NCI-H128 (cell line): ENCODE measurements around the gene DOK1.

Experiments used
- DNase-seq: peaks from one replicate; lab custom pipeline; 2025; ENCODE audit not compliant: unreplicated experiment; lab: John Stamatoyannopoulos, UW

The DOK1 gene

DNA sequence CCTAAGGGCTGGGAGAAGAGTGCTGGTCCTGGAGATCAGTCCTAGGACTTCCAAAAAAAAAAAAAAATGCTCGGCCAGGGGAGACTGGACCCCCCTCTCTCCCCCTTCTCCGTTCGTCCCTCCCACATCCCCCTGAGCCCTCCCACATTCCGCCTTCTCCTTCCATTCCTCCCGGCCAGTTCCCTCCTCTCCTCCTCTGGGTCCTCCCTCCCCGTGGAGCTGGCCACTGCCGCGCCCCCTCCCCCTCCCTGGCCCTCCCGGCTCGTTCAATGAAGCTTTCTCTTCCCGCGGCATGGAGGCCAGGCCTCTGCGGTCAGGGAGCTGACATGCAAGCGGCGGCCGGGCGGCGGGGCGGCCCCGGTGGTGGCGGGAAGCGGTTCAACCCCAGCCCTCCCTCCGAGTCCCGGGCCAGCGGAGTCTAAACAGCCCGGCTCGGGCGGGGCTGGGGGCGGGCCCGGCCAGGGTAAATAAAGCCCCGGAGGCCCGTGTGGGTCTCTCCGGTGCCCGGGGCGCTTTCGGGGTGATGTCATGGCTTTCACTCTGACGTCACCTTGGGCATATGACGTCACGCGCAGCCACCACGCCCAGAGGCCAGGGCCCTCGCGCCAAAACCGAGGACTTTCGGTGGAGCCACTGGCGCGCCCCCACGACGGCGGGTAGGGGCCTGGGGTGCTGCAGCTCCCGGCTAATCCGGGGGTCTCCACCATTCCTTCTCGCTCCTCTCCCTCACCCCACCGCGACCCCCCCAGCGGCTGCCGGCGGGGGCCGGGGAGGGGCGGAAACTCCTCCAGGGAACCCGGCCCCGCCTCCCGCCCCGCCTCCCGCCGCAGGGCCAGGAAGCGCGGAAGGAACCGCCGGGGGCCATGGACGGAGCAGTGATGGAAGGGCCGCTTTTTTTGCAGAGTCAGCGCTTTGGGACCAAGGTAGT, at the start of gene DOK1, which contains the start of gene LOXL3:
Gene DOK1 (plus strand): TSS at position 829 of the 928 bp plus-strand sequence. CDS start 35 bp downstream, at position 864.
Gene LOXL3 (minus strand): TSS at position 51 of the 928 bp plus-strand sequence. CDS start 1,308 bp downstream, outside the sequence.
- DNase-seq: peak; percentile 17

DNA sequence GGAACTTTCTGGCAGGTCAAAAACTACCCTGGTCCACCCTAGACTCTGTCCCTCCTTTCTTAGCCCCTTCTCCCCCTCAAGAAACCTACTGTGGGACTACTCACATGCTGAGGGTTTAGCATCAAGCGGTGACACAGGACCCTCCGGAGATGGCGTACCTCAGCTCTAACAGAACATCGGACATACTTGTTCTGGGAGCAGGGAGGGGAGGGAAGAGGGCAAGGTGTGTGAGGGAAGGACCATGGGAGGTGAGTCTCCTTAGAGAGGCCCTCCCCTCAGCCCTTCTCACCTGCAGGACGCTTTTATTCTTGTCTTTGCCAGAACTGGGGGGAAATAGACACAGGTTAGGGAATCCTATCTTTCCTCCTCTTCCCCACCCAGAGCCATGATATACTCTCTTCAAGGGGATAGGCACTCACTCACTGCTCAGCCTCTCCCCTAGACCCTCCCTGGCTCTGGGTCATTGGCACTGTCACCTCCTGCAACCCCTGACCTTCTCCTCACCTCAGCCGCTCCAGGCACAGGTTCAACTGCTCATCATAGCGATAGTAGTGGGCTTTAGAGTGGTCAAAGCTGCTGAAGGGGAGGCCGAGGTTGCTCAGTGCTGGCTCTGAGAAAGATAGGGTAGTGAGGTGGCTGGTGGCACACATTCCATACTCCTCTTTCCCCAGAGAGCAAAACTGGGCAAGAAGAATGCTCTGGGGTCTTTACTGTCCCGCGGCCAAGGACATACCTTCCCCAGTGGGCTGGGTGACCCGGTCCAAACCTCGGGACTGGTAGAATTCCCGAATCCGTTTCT, 48.9 kb upstream of the DOK1 start:
- DNase-seq: no peak

DNA sequence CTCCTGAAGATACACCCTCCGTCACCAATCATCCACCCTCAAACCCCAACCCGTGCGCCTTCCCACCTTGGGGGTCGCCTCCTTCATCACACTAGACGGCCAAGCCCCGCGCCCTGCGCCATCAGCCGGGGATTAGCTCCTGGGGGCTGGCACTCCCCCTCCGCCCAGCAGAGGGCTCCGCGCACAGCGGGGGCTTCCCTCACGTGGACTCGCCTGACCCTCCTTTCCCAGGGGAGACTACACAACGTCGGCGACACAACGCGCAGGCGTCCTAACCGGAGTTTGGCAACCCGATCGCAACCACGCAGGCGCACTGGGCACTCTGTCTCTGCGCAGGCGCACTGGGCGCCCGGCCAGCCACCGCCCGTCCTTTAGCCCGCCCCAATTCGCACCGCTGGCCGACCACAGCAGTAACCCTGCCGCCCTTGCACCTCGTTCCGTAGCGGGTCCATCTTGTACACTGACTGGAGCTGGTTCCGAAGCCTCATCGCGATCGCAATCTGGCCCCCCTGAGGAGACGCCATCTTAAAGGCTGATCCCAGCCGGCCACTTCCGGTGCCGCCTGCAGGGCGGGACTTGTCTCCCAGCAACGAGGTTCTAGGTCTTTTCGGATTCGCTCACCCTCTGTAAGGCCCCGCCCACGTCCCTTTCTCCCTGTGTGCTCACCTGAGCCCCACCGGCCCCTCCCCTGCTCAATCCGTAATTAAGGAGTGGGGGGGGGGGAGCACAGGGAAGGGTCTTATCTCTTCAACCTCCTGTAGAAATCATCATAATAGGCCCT, 47.2 kb upstream of the DOK1 start, which contains the start of gene PCGF1:
Gene PCGF1 (minus strand): TSS at position 551 of the 781 bp plus-strand sequence. CDS start 27 bp downstream, at position 524.
- peak; percentile 98 for DNase-seq

DNA sequence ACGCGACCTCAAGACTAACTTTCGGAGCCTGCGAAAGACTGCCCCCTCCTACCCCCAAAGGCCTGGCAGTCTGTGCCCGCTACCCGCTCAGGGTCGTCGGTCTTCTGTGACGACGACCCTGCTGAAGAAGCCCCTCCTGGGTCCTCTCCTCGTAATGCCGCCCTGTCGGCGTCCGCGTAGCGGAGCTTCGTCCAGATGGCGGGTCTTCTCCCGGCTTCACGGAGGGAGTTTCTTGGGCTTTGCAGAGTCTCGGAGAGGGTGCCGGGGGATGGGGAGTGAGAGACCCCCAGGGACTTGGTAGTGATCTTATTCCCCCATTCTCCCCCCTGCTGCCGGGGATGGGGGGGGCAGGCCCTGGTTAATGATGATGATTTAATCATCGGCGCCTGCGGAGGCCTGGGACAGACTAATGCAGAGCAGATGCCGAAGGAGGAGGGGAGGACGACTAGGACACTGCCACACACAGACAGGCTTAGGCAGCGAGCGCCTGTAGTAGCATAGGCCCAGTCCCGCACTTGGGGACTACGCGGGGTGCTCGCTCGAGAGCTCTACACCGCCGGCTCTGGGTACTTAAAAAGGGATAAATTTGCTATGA, 46.5 kb upstream of the DOK1 start:
- DNase-seq: no peak

DNA sequence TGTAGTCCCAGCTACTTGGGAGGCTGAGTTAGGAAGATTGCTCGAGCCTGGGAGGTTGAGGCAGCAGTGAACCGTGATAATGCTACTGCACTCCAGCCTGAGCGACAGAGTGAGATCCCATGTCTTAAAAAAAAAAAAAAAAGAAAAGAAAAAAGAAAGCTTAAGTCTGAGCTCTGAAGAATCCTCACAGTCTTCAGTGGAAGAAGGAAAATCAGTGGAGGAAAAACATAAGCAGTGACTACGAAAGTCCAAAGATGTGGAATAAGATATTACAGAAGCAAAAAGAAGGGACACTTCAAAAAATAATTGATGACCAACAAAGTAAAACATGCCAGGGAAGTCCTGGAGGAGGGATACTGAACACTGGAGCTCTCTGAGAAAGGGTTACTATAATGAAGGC, 44.2 kb upstream of the DOK1 start:
- DNase-seq: no peak

DNA sequence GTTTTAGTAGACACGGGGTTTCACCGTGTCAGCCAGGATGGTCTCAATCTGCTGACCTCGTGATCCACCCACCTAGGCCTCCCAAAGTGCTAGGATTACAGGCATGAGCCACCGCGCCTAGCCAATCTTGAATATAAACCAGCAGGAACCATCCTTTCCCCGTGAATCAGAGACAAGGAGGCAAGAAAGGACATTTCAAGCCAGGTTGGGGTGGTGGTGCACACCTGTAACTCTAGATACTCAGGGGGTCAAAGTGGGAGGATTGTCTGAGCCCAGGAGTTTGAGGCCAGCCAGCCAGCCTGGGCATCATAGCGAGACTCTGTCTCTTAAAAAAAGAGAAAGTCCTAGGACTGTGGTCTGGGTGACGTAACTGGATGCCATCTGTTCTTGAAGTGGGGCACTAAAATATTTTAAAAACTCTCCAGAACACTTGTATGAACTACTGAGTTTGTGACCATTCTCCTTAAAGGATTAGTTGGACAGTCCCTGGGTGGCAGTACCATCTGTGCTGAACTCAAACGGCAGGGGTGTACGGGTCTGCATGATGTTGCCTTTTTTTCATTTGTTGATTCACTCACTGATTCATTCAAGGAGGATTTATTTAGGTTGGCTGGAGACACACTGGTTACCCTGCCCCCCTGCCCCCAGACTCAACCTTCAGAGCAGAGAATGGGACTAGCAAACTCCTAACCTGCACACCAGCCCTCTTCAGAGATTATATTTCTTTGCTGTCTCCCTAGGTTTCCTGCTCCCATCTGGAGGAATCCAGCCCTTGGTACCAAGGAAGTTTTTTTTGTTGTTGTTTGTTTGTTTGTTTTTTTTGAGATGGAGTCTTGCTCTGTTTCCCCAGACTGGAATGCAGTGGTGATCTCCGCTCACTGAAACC, 43.2 kb upstream of the DOK1 start:
- no peak for DNase-seq

DNA sequence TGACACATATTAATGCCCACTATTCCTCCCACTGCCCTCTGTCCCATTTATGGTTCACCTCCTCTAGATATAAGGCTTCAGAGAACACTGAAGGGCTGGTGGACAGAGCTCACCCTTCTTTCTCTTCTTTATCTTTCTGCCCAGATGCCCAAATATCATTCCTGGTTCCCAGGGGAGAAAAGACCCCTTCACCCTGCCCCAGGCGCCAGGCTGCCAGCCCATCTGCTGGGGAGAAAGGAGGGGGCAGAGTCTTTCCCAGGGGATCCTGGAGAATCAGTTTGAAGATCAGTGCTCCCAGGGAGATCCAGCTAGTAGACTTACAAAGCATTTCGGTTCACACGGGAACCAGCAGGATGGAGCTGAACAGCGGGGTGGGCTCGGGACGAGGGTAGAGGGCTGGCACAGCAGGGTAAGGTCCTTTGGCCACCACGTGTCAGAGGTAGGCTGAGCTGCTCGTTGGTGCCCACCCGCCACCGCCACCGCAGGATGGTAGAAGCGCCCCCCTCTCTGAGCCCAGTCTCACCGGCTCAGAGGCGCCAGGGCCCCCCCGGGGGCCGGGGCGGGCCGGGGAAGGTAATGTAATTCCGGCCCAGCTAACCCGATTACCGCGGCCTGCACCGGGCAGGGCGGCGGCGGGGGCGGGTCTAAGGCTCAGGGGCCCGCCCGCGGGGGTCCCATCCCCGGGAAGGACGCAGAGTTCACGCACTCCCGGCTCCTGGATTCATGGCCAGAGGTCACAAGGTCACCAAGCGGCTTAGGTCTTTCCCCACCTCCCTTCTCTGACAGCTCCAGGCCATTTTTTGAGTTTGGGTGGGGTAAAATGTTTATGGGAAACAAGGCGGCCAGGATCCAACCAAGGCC, 41.5 kb upstream of the DOK1 start:
- no peak for DNase-seq

DNA sequence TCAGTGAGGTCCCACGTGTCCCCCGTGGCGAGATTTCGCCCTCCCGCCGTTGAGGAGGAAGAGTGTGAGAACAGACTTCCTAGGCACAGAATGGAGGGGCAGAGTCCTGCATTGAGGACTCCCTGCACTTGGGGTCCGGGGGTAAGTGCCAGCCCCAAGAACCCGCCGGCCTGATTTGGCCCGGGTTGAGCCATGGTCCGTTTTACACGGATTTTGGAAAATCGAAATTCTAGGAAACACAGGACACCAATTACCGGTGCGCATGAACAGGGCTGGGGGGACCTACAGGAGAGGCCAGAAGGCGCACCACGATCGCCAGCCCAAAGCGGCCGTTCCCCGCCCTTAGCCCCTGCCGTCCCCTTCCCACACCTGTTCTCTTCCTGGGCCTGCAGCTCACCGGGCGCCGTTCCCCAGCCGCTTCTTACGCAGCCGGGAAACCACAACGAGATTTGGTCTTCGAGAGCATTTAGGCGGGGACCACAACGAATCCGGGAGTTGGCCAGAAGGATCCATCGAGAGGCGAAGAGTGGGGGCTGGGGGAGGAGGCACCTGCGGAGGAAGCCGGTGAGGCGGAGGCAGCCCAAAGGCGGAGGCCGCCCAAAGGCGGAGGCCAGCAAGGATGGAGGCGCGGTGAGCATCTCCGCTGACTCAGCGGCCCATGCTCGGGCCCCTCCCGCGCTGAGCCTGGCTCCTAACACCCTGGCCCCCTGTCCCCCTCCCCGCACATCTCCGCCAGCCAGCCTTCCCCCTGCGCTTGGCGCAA, 40.7 kb upstream of the DOK1 start:
- DNase-seq: no peak

DNA sequence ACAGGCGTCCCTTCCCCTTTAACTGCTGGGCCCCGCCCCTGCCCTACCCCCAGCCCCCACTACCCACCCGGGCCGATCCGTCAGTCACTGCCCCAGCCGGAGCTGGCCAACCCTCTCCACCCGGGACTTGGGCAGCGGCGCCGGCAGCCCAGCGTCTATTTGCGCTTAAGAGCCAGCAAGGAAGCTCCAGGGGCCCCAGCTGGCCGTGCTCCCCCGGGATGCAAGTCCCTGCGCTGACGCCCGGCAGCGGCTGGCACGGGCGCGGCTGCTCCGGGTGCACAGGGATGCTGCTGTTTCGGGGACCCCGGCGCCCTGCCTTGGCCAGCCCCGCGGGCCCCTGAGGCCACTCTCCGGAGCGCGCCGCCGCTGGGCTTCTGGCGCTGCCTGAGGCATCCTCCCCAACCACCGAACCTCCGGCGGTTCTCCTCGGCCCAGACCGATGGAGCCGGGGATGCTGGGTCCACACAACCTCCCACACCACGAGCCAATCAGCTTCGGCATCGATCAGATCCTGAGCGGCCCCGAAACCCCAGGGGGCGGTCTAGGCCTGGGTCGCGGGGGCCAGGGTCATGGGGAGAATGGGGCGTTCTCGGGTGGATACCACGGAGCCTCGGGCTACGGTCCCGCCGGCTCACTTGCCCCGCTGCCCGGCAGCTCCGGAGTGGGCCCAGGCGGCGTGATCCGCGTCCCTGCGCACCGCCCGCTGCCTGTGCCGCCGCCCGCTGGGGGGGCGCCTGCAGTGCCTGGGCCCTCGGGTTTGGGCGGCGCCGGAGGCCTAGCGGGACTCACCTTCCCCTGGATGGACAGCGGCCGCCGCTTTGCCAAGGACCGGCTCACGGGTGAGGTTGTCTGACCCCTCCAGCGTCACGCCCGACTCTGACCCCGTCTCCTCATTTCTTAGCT, 39.9 kb upstream of the DOK1 start, which contains the start of gene TLX2:
Gene TLX2 (plus strand): TSS at position 83 of the 903 bp plus-strand sequence. CDS start 357 bp downstream, at position 440.
- no peak for DNase-seq

DNA sequence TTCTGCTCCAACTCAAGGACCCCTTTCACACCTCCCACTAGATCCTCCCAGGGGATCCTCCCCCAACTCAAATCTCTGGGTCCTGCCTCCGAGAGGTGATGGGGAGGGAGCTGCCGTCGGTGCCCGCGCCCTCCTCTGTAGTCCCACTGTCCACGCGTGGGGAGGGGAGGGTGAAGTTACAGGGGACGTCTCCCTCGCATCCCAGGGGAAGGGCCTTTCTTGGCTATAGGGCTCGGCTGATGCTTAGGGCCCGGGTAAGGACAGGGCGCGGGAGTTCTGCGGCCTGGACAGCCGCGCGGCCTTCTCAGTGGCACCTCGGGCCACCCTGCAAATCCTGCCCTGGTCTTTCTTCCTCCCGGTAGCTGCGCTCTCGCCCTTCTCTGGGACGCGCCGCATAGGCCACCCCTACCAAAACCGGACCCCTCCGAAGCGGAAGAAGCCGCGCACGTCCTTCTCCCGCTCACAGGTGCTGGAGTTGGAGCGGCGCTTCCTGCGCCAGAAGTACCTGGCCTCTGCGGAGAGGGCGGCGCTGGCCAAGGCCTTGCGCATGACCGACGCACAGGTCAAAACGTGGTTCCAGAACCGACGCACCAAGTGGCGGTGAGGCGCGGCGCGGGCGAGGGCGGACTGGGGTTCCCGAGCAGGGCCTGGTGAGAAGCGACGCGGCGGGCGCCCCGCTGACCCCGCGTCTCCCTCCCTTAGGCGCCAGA, 39.1 kb upstream of the DOK1 start:
- no peak for DNase-seq

DNA sequence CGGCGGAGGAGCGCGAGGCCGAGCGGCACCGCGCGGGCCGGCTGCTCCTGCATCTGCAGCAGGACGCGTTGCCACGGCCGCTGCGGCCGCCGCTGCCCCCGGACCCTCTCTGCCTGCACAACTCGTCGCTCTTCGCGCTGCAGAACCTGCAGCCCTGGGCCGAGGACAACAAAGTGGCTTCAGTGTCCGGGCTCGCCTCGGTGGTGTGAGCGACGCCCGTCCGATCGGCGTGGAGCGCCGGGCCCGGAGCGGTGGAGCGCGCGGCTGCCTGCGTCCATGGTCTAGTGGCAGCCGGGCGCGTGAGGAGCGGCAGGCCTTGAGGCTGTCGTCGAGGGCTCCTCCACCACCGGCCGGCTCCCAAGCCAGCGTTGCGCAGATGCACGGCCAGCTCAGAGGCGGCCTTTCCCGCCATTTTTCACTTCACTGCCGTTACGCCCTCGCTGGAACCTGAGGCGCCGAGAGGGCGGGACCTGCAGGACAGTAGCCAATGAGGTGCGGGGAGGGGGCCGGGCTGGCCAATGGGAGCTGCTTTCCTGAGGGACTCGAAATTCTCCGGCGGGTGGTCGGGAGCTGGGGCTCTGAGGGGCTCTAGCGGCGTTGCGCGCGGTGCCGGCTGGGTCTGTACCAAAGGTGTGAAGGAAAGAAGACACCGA, 38.4 kb upstream of the DOK1 start:
- no peak for DNase-seq

DNA sequence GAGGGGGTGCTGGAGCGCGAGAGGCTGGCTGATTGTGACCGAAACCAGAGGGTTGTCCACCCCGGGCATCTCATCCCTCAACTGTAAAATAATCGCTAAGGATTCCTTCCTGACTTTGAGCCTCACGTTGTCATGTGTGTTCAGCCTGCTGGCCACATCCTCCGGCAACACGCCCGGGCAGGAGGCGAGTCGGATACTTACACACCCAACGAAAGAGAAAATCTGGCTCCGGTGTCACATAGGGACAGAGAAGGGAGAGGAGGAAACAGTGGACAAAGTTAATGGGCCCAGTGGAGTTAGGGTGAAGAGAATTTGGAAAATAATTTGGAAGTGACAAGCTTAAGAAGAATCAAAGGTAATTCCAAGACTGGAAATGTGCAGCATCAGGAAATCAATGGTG, 37.9 kb upstream of the DOK1 start:
- no peak for DNase-seq

DNA sequence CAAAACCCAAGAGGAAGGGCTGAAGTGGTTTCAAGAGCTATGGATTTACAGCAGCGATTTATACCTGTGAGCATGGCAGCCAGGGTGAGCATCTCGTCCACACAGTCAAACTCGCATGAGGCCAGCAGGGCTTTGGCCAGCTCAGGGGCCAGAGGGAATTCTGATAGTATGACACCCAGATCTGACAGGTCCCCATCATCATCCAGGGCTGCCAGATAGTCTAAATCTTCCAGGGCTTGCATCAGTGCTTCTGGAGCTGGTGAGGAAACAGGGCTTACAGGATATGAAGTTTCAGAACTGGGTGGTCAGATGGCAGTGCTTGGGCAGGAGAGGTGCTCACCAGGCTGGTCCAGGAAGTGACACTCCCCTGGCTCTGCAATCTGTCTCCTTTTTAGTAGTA, 32.0 kb upstream of the DOK1 start:
- no peak for DNase-seq

DNA sequence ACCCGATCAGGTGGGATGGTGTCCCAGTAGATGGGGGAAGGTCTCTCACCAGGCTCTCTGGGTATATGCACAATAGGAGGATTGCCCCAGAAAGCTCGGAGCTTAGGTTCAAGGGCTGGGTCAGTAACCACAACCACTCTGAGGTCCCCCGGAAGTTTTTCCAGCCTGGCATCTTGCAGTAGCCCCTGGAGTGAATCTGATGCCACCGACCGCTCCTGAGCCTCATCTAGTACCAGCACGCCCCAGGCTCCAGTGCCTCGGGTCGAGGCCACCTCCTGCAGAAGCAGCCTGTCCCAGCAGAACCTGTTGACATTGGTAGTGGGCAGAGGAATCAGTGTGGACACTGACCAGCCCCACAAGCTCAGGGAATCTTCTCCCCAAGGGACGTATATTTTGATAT, 30.5 kb upstream of the DOK1 start:
- DNase-seq: no peak

DNA sequence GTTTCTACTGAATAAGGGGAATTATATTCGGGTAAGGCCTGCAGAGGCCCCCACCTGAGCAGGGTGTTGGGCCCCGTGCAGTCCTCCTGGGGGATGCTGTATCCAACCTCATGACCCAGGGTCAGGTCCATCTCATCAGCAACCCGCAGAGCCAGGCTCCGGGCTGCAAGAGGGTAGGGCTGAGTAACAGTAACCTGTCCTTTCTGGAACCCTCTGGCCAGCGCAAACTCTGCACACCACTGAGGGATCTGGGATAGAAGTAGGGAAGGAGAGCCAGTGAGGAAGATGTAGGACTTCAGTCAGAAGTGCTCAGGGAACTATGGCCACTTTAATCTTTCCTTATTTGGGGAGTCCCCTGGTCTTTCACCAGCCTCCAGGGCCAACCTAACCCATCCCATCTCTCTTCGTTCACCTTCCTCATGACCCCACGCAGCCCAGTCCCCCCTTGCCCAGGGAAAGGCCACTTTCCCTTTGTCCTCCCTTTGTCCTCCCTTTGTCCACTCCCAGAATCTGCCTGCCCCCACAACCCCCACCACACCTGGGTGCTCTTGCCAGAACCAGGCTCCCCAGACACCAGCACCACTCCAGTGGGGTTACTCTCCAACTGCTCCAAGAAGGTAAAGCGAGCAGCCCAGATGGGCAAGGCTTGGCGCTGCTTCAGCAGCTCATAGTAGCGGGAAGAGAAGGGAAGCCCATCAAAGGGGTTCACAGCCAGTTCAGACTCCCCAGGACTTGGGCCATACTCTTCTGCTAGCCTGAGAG, 29.4 kb upstream of the DOK1 start:
- DNase-seq: no peak
